Right cardiac atrium (tissue), 5 donors: ENCODE measurements around the gene CLMP. TPM values are rescaled to one million over a fixed set of nuclear protein-coding genes. Genes with fewer than 3 reads are reported as not detected.
"Not testable (repeated sequence)": the region's sequence is repeated elsewhere in the genome, so short reads cannot be mapped to it uniquely, and the experiment has no call there.

Source experiments
- ATAC-seq, 2 donors: fragments of 200-7000 bp; cut with Tn5 transposase; one replicate each; pipeline versions ENCODE4 v1.8.0 to v1.9.1; 2020; ENCODE audit warnings: moderate library complexity in 2 of 2, mild to moderate bottlenecking in 1 of 2
- DNase-seq, 3 donors: peaks; one replicate each; pipeline ENCODE4 v3.0.0-alpha.2; 2020
- H3K27ac ChIP-seq: one replicate; pipeline ENCODE4 v1.5.1; 2013; ENCODE audit warnings: mild to moderate bottlenecking, low read length, control low read depth, moderate library complexity
- H3K27me3 ChIP-seq: one replicate; pipeline ENCODE4 v1.6.1; 2013; ENCODE audit not compliant: control insufficient read depth, insufficient read depth
- H3K4me1 ChIP-seq: one replicate; pipeline ENCODE4 v1.6.1; 2013; ENCODE audit warnings: low read length; ENCODE audit not compliant: control insufficient read depth, insufficient read depth
- H3K4me3 ChIP-seq: one replicate; pipeline ENCODE4 v1.5.1; 2013; ENCODE audit warnings: low read length, control low read depth
- H3K9me3 ChIP-seq: one replicate; pipeline ENCODE4 v1.6.1; 2013; ENCODE audit warnings: low read length; ENCODE audit not compliant: control insufficient read depth
- WGBS: extraction: QIAGEN DNeasy Blood & Tissue Kit; methylation state at CpG from one replicate; pipeline ENCODE4 v1.1.7; 2013; 5-methylcytosine and 5-hydroxymethylcytosine counted together
- intact Hi-C, 4 donors: fragments of 100-400 bp; cut with DNase I; formaldehyde crosslinking; loops; one replicate each; pipeline versions ENCODE4 v1.11.0 to v1.14.0; 2022 to 2023
- polyA plus RNA-seq: library from polyadenylated mRNA; stranded (reverse); fragments of 200-250 nt; gene quantifications from one replicate; pipeline ENCODE4 v1.2.3, GENCODE V29; 2013
- total RNA-seq, 4 donors: library from RNA; stranded (reverse); fragmentation: NEBNext Ultra II Directional; extraction: Animal tissue kit (Norgen Biotek cat#: 25700); gene quantifications; one replicate each; pipeline ENCODE4 v1.2.1, GENCODE V29; 2021
- donor health status: healthy with polysubstance abuse.
- donor health status: DM: no; HTN: yes; CAD: no.
- donor health status: DM: no; HTN: no; CAD: no.
- donor health status: DM: no; HTN: yes; CAD: no; lungs with severe emphysema.
- donor health status: DM: yes; HTN: yes; CAD: no.

Gene CLMP
- total and polyA plus RNA-seq, 5 donors: 5.0 to 34.1 (median 18.9) TPM

GRCh38 chr11:123061403-123062157 lies 133.5 kb downstream of the CLMP start, which contains the start of gene HSPA8:
Gene HSPA8 (minus strand): TSS chr11:123062136. CDS start chr11:123061324, 812 bp downstream.
- WGBS: under 1% methylated on average over 45 of the region's 45 CpGs
- ATAC-seq (peak; percentile 12 to 51), DNase-seq (peak; percentile 80 to 90 (median 87))
- peak within 1 kb of the TSS; percentile 92 for H3K4me3 ChIP-seq
- H3K27ac ChIP-seq: peak within 1 kb of the TSS; percentile 99
- intact Hi-C loops: no loop called here
- H3K4me1 ChIP-seq: peaks cover 5% of the 10 kb centered on the region
- no peaks in the 10 kb centered on the region for H3K27me3 ChIP-seq
- no peaks in the 10 kb centered on the region for H3K9me3 ChIP-seq

GRCh38 chr11:123060277-123061000 lies 134.6 kb downstream of the CLMP start:
- 3% methylated on average over 8 of the region's 8 CpGs for WGBS
- Histone ChIP-seq H3K27me3 (no peaks in the 10 kb centered on the region), H3K4me1 (peaks cover 5% of the 10 kb centered on the region), H3K9me3 (no peaks in the 10 kb centered on the region), H3K4me3 (peak overlapping the region; percentile 92), H3K27ac (no peak overlapping the region)
- ATAC-seq: no peak
- no peak for DNase-seq
- intact Hi-C loops: no loop called here

GRCh38 chr11:123059041-123059920 lies 135.8 kb downstream of the CLMP start:
- not testable (repeated sequence) for H3K27ac ChIP-seq, DNase-seq, H3K4me1 ChIP-seq, H3K9me3 ChIP-seq, ATAC-seq, H3K27me3 ChIP-seq
- H3K4me3 ChIP-seq: peak overlapping the region; percentile 92
- 36% methylated on average over 18 of the region's 18 CpGs for WGBS
- intact Hi-C loops: loop anchor here in 2 of 4 donors (10.0 kb wide), 1 partner anchor 194 kb away; no protein-coding TSS in a partner anchor

GRCh38 chr11:123057661-123058305 lies 137.3 kb downstream of the CLMP start:
- H3K4me1 ChIP-seq: peaks cover 5% of the 10 kb centered on the region
- intact Hi-C loops: loop anchor here in 2 of 4 donors (10.0 kb wide), 1 partner anchor 193 kb away; no protein-coding TSS in a partner anchor
- no peaks in the 10 kb centered on the region for H3K9me3 ChIP-seq
- DNase-seq (no peak), ATAC-seq (no peak)
- no peak overlapping the region for H3K27ac ChIP-seq
- 70% methylated on average over 5 of the region's 5 CpGs for WGBS
- H3K27me3 ChIP-seq: no peaks in the 10 kb centered on the region
- H3K4me3 ChIP-seq: no peak overlapping the region

GRCh38 chr11:123056835-123057491 lies 138.1 kb downstream of the CLMP start:
- intact Hi-C loops: loop anchor here in 2 of 4 donors (10.0 kb wide), 1 partner anchor 192 kb away; no protein-coding TSS in a partner anchor
- DNase-seq (no peak), ATAC-seq (no peak)
- Histone ChIP-seq H3K4me3 (no peak overlapping the region), H3K27ac (no peak overlapping the region), H3K27me3 (no peaks in the 10 kb centered on the region), H3K9me3 (no peaks in the 10 kb centered on the region), H3K4me1 (peaks cover 5% of the 10 kb centered on the region)
- 46% methylated on average over 3 of the region's 3 CpGs for WGBS

- peak in 1 of 2 donors; percentile 3 for ATAC-seq
- intact Hi-C loops: loop anchor here in 2 of 4 donors (10.0 kb wide), 1 partner anchor 191 kb away; no protein-coding TSS in a partner anchor
- Histone ChIP-seq H3K4me1 (peaks cover 5% of the 10 kb centered on the region), H3K4me3 (no peak overlapping the region), H3K27me3 (no peaks in the 10 kb centered on the region), H3K27ac (no peak overlapping the region), H3K9me3 (no peaks in the 10 kb centered on the region)
- no peak for DNase-seq
- 65% methylated on average over 6 of the region's 6 CpGs for WGBS
Observed at GRCh38 chr11:123055191-123055901, 139.7 kb downstream of the CLMP start.

GRCh38 chr11:123054301-123055065 lies 140.6 kb downstream of the CLMP start:
- Histone ChIP-seq H3K9me3 (no peaks in the 10 kb centered on the region), H3K4me3 (no peak overlapping the region), H3K27ac (no peak overlapping the region), H3K27me3 (no peaks in the 10 kb centered on the region), H3K4me1 (peaks cover 5% of the 10 kb centered on the region)
- 25% methylated on average over 11 of the region's 11 CpGs for WGBS
- peak; percentile 84 to 85 for ATAC-seq
- intact Hi-C loops: loop anchor here in 2 of 4 donors (10.0 kb wide), 1 partner anchor 190 kb away; no protein-coding TSS in a partner anchor
- no peak for DNase-seq

GRCh38 chr11:123052901-123053721 lies 141.9 kb downstream of the CLMP start:
- 94% methylated on average over 5 of the region's 5 CpGs for WGBS
- ATAC-seq: peak; percentile 8 to 13
- no peaks in the 10 kb centered on the region for H3K27me3 ChIP-seq
- no peak overlapping the region for H3K27ac ChIP-seq
- H3K4me3 ChIP-seq: no peak overlapping the region
- no peaks in the 10 kb centered on the region for H3K9me3 ChIP-seq
- intact Hi-C loops: loop anchor here in 2 of 4 donors (10.0 kb wide), 1 partner anchor 188 kb away; no protein-coding TSS in a partner anchor
- DNase-seq: no peak
- no peaks in the 10 kb centered on the region for H3K4me1 ChIP-seq
